Vagina (tissue), 2 donors: ENCODE data around the gene HERC2.

Experiments used
- CTCF ChIP-seq, 3 experiments: fragments of 450-650 bp in 2 of 3; fragments of 200-600 bp in 1 of 3; sonication (generic) in 1 of 3; IDR thresholded peaks; one replicate each; pipeline ENCODE4 v1.5.1; 2017 to 2019; ENCODE audit warnings: antibody characterized with exemption in 3 of 3, mild to moderate bottlenecking in 2 of 3, moderate library complexity in 2 of 3
- POLR2A ChIP-seq, 2 donors: fragments of 450-650 bp; IDR thresholded peaks; one replicate each; pipeline ENCODE4 v1.6.1; 2017; ENCODE audit warnings: antibody characterized with exemption in 2 of 2, mild to moderate bottlenecking in 2 of 2, moderate library complexity in 2 of 2

- TF ChIP-seq CTCF (IDR thresholded peaks at IDR 0.05), result no peak
- TF ChIP-seq POLR2A (IDR thresholded peaks at IDR 0.05), result no peak
These were observed 93.9 kb downstream of the HERC2 start for GRCh38 chr15:28228096-28228495.
